AG04450 (cell line): ENCODE data around the gene RAB7B. TPM values are rescaled to one million over a fixed set of nuclear protein-coding genes. Genes with fewer than 3 reads are reported as not detected.

Source experiments
- CTCF ChIA-PET: fragments of 300-600, 350-600 bp; formaldehyde crosslinking; extraction: SDS; loops from one replicate; lab custom pipeline; 2022; ENCODE audit warnings: antibody characterized with exemption, inconsistent platforms; lab: Charles Lee
- POLR2A ChIA-PET: fragments of 350-600 bp; formaldehyde crosslinking; extraction: SDS; loops from one replicate; lab custom pipeline; 2021; ENCODE audit warnings: antibody characterized with exemption, inconsistent platforms; lab: Yijun Ruan, JAX
- DNase-seq: peaks from one replicate; pipeline ENCODE4 v3.0.0-alpha.2; 2011; ENCODE audit warnings: low read depth, low spot score
- H3K27ac ChIP-seq: one replicate; pipeline ENCODE4 v1.5.1; 2012; ENCODE audit warnings: low read depth, low read length, control low read depth
- H3K27me3 ChIP-seq: one replicate; pipeline ENCODE4 v1.6.0; 2012; ENCODE audit warnings: low read length; ENCODE audit not compliant: control insufficient read depth, insufficient read depth
- H3K4me3 ChIP-seq: 2 replicates; pipeline ENCODE4 v1.5.1; 2011; ENCODE audit warnings: mild to moderate bottlenecking, low read depth, low read length, control low read depth
- H3K9me3 ChIP-seq: 2 replicates; pipeline ENCODE4 v1.5.1; 2012; ENCODE audit warnings: low read length; ENCODE audit not compliant: control insufficient read depth, insufficient read depth
- polyA plus RNA-seq: library from polyadenylated mRNA; depleted of rRNA; stranded (reverse); fragments of >200 nt; gene quantifications from 2 replicates; pipeline ENCODE4 v1.2.3, GENCODE V29; 2011
- TF ChIP-seq, protein P1 (sequence below): IDR thresholded peaks from 2 replicates; pipeline ENCODE4 v1.5.1; 2011; ENCODE audit warnings: low read depth, low read length, control low read depth, inconsistent platforms

RAB7B gene
- polyA plus RNA-seq, 1 experiment: 17.5 TPM

DNA sequence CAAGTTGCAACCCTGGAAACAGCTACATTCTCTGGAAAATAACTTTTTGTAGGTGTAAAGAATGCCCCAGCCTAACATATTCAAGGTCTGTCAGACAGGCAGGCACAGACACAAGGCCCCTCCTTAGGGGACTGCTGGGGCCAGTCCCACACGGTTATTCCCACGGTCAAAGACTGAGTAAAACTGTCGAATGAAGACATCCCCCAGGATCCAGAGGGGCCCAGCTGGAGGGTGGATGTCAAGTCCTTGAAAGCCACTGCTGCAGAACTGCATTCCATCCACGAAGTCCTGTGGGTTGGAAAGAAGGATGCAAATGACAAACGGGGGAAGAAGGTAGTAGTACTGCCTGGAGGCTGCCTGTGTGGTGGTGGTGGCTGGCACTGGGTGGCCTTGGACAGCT, 6.9 kb upstream of the RAB7B start:
- no peak for DNase-seq
- H3K27me3 ChIP-seq: peaks cover 5% of the 10 kb centered on the region
- no peak overlapping the region for H3K4me3 ChIP-seq
- ChIA-PET CTCF (no interaction called here), POLR2A (no interaction called here)
- H3K9me3 ChIP-seq: no peaks in the 10 kb centered on the region
- TF ChIP-seq, protein P1, sequence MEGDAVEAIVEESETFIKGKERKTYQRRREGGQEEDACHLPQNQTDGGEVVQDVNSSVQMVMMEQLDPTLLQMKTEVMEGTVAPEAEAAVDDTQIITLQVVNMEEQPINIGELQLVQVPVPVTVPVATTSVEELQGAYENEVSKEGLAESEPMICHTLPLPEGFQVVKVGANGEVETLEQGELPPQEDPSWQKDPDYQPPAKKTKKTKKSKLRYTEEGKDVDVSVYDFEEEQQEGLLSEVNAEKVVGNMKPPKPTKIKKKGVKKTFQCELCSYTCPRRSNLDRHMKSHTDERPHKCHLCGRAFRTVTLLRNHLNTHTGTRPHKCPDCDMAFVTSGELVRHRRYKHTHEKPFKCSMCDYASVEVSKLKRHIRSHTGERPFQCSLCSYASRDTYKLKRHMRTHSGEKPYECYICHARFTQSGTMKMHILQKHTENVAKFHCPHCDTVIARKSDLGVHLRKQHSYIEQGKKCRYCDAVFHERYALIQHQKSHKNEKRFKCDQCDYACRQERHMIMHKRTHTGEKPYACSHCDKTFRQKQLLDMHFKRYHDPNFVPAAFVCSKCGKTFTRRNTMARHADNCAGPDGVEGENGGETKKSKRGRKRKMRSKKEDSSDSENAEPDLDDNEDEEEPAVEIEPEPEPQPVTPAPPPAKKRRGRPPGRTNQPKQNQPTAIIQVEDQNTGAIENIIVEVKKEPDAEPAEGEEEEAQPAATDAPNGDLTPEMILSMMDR: no peak
- H3K27ac ChIP-seq: no peak overlapping the region

DNA sequence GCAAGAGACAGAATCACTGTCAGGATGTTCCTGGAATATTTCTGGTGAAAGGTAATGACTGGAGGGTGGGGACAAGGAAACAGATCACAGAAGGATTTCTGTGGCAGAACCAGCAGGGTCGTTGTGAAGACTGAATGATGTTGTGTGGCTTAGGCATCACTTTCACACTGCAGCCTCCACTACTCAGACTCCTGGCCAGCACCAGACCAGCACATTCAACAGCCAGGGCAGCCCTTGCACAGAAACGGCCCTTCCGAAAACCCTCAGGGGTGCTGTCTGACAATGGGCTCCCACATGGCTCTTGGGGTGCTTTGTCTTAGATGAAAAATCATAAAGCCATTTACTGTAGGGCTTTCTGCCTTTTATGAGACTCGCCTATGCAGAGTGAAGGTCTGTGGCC, 3.8 kb upstream of the RAB7B start:
- H3K4me3 ChIP-seq: no peak overlapping the region
- POLR2A ChIA-PET: no interaction called here
- DNase-seq: no peak
- CTCF ChIA-PET: no interaction called here
- H3K9me3 ChIP-seq: no peaks in the 10 kb centered on the region
- TF ChIP-seq, protein P1: no peak
- H3K27ac ChIP-seq: no peak overlapping the region
- no peaks in the 10 kb centered on the region for H3K27me3 ChIP-seq

DNA sequence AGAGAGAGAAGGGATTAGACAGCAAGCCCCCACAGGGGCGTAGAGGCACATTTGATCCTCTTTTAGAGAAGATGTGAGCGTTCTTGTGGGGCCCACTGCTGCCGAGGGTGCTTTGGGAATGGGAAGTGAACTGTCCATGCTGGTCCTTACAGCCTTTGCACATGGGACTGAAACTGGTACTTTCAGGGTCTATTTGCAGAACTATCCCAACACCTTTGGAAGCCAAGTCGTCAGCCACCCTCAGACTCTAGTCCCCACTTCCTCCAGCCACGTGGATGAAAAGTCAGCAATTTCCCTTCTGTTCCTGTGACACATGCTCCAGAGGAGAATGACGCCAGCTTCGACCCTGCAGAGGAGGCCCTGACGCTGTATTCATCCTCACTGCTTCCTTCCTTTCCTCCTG, 2.6 kb upstream of the RAB7B start:
- H3K9me3 ChIP-seq: no peaks in the 10 kb centered on the region
- H3K27ac ChIP-seq: no peak overlapping the region
- TF ChIP-seq, protein P1: no peak
- CTCF ChIA-PET: no interaction called here
- POLR2A ChIA-PET: no interaction called here
- H3K27me3 ChIP-seq: no peaks in the 10 kb centered on the region
- H3K4me3 ChIP-seq: no peak overlapping the region
- DNase-seq: no peak

DNA sequence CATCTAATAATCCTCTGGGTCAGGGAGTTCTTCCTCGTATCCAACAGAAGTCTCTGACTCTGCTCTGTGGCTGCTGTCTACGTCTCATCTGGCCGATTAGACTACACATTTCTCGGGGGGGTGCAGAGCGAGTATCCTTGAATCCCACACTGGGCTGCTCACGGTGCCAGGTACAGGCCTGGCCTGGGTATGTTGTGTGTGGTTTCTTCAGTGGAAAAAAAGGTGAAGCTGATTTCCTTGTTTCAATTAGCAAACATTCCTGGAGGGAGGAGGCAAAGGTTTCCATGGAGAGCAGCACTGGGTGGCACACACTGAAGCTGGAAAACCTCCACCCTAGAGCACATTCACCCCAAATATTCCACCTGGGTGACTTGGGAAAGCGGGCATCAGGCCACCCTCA, 2.0 kb upstream of the RAB7B start:
- no peaks in the 10 kb centered on the region for H3K27me3 ChIP-seq
- ChIA-PET POLR2A (no interaction called here), CTCF (no interaction called here)
- H3K27ac ChIP-seq: no peak overlapping the region
- no peaks in the 10 kb centered on the region; the same call in 1 of the 2 replicates for H3K9me3 ChIP-seq
- no peak for DNase-seq
- TF ChIP-seq, protein P1: no peak
- H3K4me3 ChIP-seq: no peak overlapping the region

DNA sequence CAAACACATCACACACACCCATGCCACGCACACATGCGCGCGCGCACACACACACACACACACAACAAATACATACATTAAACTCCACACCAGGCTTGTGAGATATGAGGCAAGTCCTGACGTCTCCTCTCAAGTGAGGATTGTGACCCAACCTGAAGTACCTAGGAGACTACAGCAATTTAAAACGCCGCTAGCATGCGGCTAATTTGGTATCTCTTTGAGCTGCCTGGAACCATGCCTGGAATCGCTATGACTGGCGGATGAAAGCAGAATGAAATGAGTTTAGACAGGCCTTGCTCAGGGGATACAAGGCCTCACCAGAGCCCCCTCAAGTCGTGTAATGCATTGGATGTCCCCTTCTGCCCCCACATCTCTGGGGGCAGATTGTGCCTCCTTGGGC, 1.6 kb upstream of the RAB7B start:
- ChIA-PET CTCF (no interaction called here), POLR2A (no interaction called here)
- H3K9me3 ChIP-seq: no peaks in the 10 kb centered on the region; the same call in 1 of the 2 replicates
- TF ChIP-seq, protein P1: no peak
- no peak for DNase-seq
- no peaks in the 10 kb centered on the region for H3K27me3 ChIP-seq
- H3K27ac ChIP-seq: no peak overlapping the region
- no peak overlapping the region for H3K4me3 ChIP-seq
